ENCODE measurements around the gene GPC5.

The GPC5 gene

DNA sequence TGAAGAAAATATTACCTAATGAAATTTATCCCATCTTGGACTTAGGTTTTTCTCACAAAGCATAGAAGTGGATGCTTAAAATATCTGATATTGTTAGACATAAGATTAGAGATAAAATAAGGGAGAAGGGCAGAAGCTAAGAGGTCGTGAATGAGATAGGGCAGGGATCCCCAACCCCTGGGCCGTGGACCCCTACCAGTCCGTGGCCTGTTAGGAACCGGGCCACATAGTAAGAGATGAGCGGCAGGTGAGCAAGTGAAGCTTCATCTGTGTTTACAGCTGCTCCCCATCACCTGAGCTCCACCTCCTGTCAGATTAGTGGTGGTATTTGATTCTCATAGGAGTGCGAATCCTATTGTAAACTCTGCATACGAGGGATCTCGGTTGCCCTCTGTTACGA lies 202.9 kb downstream of the GPC5 start:
- no peak for DNase-seq (ENCODE audit: extremely low read depth, low read depth)
- TF ChIP-seq, protein P1, sequence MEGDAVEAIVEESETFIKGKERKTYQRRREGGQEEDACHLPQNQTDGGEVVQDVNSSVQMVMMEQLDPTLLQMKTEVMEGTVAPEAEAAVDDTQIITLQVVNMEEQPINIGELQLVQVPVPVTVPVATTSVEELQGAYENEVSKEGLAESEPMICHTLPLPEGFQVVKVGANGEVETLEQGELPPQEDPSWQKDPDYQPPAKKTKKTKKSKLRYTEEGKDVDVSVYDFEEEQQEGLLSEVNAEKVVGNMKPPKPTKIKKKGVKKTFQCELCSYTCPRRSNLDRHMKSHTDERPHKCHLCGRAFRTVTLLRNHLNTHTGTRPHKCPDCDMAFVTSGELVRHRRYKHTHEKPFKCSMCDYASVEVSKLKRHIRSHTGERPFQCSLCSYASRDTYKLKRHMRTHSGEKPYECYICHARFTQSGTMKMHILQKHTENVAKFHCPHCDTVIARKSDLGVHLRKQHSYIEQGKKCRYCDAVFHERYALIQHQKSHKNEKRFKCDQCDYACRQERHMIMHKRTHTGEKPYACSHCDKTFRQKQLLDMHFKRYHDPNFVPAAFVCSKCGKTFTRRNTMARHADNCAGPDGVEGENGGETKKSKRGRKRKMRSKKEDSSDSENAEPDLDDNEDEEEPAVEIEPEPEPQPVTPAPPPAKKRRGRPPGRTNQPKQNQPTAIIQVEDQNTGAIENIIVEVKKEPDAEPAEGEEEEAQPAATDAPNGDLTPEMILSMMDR (IDR thresholded peaks at IDR 0.05; ENCODE audit: low read depth, low read length): no peak

DNA sequence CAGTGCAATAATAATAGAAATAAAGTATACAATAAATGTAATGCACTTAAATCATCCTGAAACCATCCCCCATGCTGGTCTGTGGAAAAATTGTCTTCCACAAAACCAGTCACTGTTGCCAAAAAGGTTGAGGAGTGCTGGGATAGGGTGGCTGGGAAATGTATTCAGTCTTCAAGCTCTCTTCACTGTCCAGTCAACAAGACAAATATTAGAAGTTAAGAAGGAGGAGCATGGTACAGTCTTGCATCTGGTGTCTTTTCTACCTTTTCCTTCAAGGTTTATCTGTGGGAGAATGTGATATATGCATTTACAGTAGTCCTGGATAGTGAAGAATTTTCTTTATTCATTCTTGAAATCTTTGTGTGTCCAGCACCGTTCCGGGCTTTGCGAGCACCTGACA lies 203.4 kb downstream of the GPC5 start:
- TF ChIP-seq, protein P1 (IDR thresholded peaks at IDR 0.05; ENCODE audit: low read depth, low read length): no peak
- no peak for DNase-seq (ENCODE audit: extremely low read depth, low read depth)

DNA sequence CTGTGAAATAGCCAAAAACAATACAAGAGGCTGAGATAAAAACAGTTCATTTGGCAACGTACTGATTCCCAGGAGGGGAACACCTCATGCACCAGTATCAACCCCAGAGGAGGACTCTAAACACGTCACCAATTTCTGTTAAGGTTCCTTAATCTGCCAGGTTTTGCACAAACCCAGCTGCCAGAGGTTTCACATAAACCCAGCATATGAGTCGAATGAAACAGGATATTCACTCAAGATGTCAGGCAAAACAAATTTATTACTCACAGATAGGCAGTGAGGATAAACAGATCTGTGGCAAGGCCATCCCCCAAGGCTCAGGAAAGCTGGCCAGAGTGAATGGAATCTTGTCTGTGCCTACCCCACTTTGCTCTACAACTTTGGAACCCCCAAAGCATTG lies 210.9 kb downstream of the GPC5 start:
- no peak for DNase-seq (ENCODE audit: extremely low read depth, low read depth)
- TF ChIP-seq, protein P1 (IDR thresholded peaks at IDR 0.05; ENCODE audit: low read depth, low read length): no peak

DNA sequence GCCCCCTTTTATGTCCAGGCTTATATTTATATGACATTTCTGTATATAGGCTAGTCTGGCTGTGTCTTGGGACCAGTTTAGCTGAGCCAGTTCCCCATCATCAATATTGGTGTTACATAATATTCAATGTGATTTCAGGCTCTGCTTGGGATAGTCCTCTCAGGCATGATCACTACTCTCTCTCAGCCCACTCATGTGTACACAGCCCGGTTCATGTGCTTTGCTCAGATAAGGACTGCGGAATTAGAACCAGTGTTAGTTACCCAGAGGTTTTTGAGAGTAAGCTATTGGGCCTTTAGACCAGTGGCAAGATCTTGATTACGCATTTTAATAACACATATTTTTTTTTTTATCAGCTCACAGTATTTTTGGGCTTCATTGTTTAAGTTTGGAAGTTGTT lies 219.9 kb downstream of the GPC5 start:
- TF ChIP-seq, protein P1 (IDR thresholded peaks at IDR 0.05; ENCODE audit: low read depth, low read length): no peak
- no peak for DNase-seq (ENCODE audit: extremely low read depth, low read depth)

DNA sequence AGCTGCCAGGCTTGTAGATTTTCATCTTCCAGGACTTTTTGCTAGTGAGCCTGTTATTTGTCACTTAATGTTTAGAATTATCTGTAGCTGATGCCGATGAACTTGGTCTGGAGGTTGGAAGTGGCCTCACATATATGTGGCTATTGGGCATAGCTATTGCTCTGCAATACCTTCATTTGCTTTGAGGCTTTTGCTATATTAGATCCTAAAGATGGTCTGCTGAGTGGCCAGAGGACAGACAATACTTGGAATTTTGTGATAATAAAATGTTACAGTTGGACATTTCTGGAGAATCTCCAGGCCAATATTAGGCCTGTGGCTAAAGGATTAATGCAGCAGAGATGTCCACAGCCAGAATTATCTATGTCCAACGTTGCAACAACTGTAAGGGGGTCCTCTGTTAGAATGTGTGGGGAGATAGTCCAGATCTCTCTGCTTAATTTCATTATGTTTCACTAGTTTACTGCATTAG lies 222.3 kb downstream of the GPC5 start:
- TF ChIP-seq, protein P1 (IDR thresholded peaks at IDR 0.05; ENCODE audit: low read depth, low read length): no peak
- DNase-seq (ENCODE audit: extremely low read depth, low read depth): no peak

DNA sequence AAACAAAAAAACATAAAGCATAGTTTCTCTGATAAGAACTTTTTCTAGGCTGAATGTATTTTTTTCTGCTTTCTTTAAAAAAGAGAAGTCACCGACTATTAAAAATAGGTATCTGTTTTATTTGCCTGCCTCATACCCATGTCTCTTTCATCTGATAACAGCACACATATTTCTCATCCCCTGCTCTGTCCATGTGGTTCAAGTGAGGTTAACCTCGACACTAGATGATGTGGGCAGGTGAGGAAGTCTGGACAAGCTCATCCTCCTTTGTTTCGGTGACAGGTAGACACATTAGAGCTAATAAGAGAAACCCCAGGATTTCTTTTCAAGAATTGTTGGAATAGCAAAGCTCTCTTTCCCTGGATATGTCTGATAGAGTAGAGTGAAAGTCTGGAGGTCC lies 222.7 kb downstream of the GPC5 start:
- TF ChIP-seq, protein P1 (IDR thresholded peaks at IDR 0.05; ENCODE audit: low read depth, low read length): no peak
- no peak for DNase-seq (ENCODE audit: extremely low read depth, low read depth)

DNA sequence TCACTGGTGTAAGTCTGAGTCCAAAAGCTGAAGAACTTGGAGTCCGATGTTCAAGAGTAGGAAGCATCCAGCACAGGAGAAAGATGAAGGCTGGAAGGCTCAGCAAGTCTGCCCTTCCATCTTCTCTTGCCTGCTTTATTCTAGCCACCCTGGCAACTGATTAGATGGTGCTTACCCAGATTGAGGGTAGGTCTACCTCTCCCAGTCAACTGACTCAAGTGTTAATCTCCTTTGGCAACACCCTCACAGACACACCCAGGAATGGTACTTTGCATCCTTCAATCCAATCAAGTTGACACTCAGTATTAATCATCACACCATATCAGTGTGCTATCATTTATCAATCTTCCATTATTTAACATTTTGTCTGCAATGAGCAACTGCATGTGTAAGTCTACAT lies 223.5 kb downstream of the GPC5 start:
- TF ChIP-seq, protein P1 (IDR thresholded peaks at IDR 0.05; ENCODE audit: low read depth, low read length): no peak
- DNase-seq (ENCODE audit: extremely low read depth, low read depth): no peak

All from AG09319 (cell line).